GM12891 (cell line): ENCODE measurements around the gene RBMS3.

Experiments used
- DNase-seq: peaks from one replicate; pipeline ENCODE4 v3.0.0; 2011; ENCODE audit warnings: low spot score; ENCODE audit not compliant: insufficient read length
- FAIRE-seq: peaks from 2 replicates; lab custom pipeline; 2011; peaks lifted over from hg19 to GRCh38; lab: Jason Lieb, UNC
- PAX5 ChIP-seq: IDR thresholded peaks from 2 replicates; pipeline ENCODE4 v1.6.1; 2011; ENCODE audit warnings: low read length, moderate library complexity, mild to moderate bottlenecking; ENCODE audit not compliant: insufficient read depth, severe bottlenecking
- POLR2A ChIP-seq: IDR thresholded peaks from 2 replicates; pipeline ENCODE4 v1.6.1; 2011; ENCODE audit warnings: low read depth, low read length, control low read depth
- POLR2AphosphoS5 ChIP-seq: IDR thresholded peaks from 2 replicates; pipeline ENCODE4 v1.6.1; 2011; ENCODE audit warnings: low read depth, low read length, control low read depth
- POU2F2 ChIP-seq: IDR thresholded peaks from 2 replicates; pipeline ENCODE4 v1.6.1; 2011; ENCODE audit warnings: low read depth, mild to moderate bottlenecking, control low read depth, low read length, moderate library complexity
- SPI1 ChIP-seq: IDR thresholded peaks from 2 replicates; pipeline ENCODE4 v1.6.1; 2011; ENCODE audit warnings: low read depth, low read length, control low read depth
- TAF1 ChIP-seq: IDR thresholded peaks from 2 replicates; pipeline ENCODE4 v1.6.1; 2011; ENCODE audit warnings: low read depth, low read length, control low read depth

The RBMS3 gene

DNA sequence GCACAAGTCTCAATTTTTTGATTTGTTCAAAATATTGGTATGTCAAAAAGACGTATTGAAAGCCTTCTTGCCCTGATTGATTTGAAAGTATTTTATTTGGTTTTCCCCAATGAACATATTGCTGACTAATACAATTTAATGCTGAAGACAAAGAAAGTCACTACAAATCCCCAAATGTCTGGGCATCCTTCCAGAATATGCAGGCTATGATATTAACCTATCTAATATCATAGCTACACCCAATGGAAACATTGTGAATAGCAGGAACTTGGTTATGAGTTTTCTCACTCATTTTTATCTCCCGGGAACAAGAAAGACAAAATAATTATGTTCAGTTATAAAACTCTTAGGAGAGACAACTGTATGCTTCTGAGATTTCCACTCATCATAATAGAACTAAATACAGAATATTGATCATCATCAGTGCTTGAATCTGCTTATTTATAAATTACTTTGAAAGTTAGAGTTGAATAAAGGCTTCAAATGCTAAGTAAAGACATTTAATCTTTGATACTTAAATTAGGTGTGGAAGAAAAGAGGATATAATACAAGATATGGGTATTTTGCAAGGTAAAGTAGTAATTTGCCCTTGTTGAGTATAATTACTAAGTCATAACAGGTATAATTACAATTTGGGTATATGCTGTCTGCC is 483.9 kb downstream of the RBMS3 start:
- no peak for TF ChIP-seq PAX5
- no peak for TF ChIP-seq POLR2A
- TF ChIP-seq SPI1: no peak
- TF ChIP-seq TAF1: no peak
- no peak for TF ChIP-seq POU2F2
- no peak for TF ChIP-seq POLR2AphosphoS5
- FAIRE-seq (no peak), DNase-seq (no peak)

DNA sequence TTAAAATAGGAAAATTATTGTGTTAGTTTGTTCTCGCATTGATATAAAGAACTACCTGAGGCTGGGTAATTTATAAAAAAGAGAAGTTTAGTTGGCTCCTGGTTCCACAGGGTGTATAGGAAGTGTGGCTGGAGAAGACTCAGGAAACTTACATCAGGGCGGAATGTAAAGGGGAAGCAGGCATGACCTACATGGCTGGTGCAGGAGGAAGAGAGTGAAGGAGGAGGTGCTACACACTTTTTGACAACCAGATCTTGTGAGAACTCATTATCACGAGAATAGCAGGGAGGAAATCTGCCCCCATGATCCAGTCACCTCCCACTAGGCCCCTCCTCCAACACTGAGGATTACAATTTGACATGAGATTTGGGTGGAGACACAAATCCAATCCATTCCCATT is 490.7 kb downstream of the RBMS3 start:
- no peak for DNase-seq
- FAIRE-seq: no peak
- no peak for TF ChIP-seq POU2F2
- no peak for TF ChIP-seq TAF1
- no peak for TF ChIP-seq PAX5
- TF ChIP-seq POLR2AphosphoS5: no peak
- no peak for TF ChIP-seq SPI1
- TF ChIP-seq POLR2A: no peak

DNA sequence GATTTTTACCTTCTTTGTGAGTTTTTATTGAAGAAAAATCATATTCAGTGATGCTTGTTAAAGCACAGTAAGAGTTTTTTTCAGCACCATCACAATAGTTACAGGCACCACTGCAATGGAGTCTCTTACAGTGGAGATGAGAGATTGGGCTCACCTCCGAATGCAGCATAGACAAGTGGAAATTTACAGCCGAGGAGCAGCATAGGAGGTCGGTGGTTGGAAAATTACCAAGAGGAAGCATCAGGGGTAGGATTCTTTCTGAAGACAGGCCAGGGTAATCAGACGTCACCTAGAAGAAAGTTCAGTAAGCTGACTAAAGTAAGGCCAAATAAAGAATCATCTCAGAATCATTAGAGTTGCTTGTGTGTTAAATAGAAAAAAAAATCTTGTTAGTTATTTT is 491.6 kb downstream of the RBMS3 start:
- FAIRE-seq: no peak
- TF ChIP-seq POU2F2: no peak
- TF ChIP-seq SPI1: no peak
- no peak for TF ChIP-seq PAX5
- TF ChIP-seq POLR2A: no peak
- no peak for TF ChIP-seq POLR2AphosphoS5
- no peak for TF ChIP-seq TAF1
- DNase-seq: no peak

DNA sequence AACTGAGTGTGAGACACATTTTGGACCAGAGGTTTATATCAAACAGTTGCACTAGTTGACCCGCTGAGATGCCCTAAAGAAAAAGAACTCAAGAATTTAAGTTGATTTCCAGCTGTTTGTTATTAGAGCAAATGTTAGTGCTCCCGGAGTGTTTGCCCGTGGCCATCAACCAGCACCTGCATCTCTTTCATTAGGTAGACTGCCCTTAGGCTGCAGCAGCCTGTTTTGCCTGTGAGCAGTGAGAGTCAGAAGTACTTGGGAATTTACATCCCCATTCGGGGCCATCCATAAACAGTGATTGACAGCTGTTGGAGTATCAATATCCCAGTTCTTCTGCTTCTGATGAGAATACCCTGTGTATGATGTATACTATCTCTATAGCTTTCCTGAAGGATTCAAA is 492.6 kb downstream of the RBMS3 start:
- FAIRE-seq (no peak), DNase-seq (no peak)
- TF ChIP-seq PAX5 (no peak), POLR2AphosphoS5 (no peak), SPI1 (no peak)

DNA sequence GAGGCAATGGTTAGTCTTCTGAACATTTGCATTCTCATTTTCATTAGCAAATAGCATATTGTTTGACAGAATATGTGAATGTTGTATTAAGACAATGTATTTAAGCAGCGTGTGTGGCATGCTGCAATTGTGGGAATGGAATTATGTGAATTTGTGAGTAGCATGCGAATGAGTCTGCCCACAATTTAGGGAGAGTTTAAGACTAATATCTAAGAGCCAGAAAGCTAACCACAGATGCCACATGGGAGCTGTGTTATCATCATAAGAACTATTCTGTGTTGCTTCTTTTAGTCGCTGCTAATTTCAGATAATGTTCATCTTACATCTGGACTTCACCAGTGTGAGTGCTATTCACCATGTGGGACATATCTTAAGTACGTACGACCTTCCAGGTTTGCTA is 494.5 kb downstream of the RBMS3 start:
- TF ChIP-seq TAF1: no peak
- no peak for TF ChIP-seq PAX5
- TF ChIP-seq POU2F2: no peak
- no peak for TF ChIP-seq SPI1
- TF ChIP-seq POLR2AphosphoS5: no peak
- no peak for TF ChIP-seq POLR2A
- FAIRE-seq (no peak), DNase-seq (no peak)

DNA sequence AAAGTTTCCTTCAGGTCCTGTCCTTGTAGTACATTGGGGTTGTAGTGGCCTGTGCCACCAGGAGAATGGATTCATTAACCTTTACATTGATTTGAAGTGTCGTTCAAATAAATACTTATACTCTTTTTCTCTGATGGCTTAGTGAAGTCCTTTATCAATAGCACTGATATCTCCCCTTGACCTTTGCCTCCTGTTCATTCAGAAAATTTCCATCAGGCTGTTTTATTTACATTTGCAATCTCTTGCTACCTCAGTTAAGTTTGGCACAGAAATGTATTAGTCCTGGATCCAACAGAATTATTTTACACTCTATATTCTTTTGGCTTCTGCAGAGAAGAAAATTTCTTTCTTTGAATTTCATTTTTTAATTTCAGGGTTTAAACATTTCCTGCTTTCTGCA is 497.0 kb downstream of the RBMS3 start:
- no peak for DNase-seq
- FAIRE-seq: no peak
- TF ChIP-seq SPI1: no peak

DNA sequence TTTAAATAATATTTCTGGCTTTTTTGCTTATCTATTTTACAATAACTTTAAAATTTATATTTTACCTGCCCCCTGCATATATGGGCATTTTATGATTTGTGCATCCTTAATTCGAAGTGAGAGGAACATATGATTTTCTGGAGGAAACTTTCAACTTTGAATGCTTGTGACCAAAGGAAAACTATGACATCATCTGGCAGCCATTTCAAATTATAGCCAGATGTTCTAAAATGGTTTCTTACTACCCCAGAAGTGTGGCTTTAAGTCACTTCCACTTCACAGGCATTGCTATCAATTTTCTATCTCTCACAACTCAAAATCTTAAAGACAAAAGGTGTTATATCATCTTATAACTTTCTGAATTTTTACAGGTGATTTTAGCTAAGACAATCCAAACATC is 508.8 kb downstream of the RBMS3 start:
- FAIRE-seq (no peak), DNase-seq (no peak)
- no peak for TF ChIP-seq PAX5
- no peak for TF ChIP-seq TAF1
- TF ChIP-seq POLR2A: no peak
- TF ChIP-seq POU2F2: no peak

DNA sequence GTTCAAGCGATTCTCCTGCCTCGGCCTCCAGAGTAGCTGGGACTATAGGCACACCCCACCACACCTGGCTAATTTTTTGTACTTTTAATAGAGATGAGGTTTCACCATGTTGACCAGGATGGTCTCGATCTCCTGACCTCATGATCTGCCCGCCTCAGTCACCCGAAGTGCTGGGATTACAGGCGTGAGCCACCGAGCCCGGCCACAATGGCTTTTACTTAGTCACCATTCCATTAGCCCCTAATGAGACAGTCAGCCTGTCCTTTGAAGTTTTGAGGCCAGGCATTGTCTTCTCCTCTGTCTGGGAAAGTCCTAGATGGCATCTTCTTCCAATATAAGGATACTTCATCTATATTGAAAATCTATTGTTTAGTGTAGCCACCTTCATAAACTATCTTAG is 515.9 kb downstream of the RBMS3 start:
- FAIRE-seq: no peak
- TF ChIP-seq PAX5 (no peak), POU2F2 (no peak), TAF1 (no peak), POLR2AphosphoS5 (no peak), SPI1 (no peak), POLR2A (no peak)

DNA sequence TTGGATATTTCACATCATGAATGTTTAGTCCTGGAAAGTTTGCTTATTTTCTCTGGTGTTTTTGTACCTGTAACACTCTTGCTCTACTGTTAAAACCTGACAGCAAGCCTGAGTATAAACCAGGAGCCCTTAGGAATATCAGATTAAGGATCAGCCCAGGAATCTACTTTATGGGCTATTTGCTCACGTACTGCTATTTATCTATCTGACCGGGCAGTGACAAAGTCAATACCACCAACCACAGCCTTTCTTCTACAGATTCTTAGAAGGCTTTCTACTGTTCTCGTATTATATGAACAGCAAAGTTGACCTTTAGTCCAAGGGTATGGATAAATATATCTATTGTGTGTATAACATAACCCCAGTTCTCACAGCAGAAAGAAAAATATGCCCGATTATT is 521.2 kb downstream of the RBMS3 start:
- DNase-seq (no peak), FAIRE-seq (no peak)

More for the DNA sequence above, 515.9 kb downstream of the RBMS3 start:
- no peak for DNase-seq

DNA sequence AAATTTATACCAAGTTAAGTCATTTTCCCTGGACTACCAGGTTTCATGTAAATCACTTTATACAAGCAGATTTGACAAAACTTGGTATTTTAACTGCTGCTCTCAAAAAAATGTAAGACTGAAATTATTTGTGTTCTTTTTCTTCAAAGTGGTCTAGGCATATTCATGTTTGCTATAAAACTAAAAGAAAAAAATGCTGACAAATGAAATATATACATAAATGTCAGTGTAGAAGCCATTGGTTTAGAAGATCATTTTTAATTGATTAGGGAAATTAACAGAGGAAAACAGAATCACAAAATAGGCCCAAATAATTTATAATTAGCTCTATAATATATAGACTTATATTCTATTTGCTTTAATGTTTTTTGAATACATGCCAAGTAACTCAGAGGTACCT is 523.2 kb downstream of the RBMS3 start:
- DNase-seq (no peak), FAIRE-seq (no peak)
- no peak for TF ChIP-seq POU2F2
- no peak for TF ChIP-seq POLR2A
- no peak for TF ChIP-seq PAX5
- TF ChIP-seq TAF1: no peak
- TF ChIP-seq POLR2AphosphoS5: no peak
- TF ChIP-seq SPI1: no peak

More for the DNA sequence above, 521.2 kb downstream of the RBMS3 start:
- no peak for TF ChIP-seq POLR2A
- TF ChIP-seq POU2F2: no peak
- TF ChIP-seq TAF1: no peak
- TF ChIP-seq POLR2AphosphoS5: no peak
- no peak for TF ChIP-seq SPI1
- no peak for TF ChIP-seq PAX5
